ENCODE measurements around the gene DCLRE1B. TPM values are rescaled to one million over a fixed set of nuclear protein-coding genes. Genes with fewer than 3 reads are reported as not detected.
A peak's percentile ranks its signal among the peaks of the same experiment; 100 is the strongest.

DCLRE1B gene
- total and polyA plus RNA-seq, 2 experiments from 2014 or later, result 4.6 to 6.0 TPM

DNA sequence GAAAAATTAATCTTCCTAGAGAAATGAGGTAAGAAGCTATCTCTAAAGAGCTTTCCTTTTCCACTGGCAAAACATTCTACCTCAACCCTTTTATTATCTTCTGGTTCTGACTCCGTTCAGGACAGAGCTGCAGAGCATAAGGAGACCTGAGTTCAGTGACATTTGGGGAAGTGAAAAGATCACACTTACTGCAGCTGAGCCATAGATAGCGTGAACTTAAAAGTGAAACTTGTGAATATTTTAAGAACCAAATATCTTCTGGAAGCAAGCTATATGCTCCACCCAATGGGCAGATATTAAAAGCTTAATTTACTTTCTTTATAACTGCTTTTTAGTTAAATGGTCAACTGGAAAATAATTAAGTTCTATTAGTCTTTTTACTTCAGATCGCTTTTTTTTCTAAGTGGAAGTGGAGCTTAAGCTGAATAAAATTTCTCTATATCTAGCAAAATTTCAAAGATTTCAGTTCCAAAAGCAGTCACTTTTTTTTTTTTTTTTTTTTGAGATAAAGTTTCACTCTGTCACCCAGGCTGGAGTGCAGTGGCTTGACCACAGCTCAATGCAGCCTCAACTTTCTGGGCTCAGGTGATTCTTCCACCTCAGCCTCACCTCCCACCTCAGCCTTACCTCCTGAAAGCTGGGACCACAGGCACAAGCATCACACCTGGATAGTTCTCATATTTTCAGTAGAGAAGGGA, 45.5 kb upstream of the DCLRE1B start:
- no peaks in the 10 kb centered on the region for H3K4me1 ChIP-seq (ENCODE audit: insufficient read depth)
- TF ChIP-seq EZH2phosphoT487 (IDR thresholded peaks at IDR 0.05; ENCODE audit: low read depth, severe bottlenecking, unreplicated experiment) (no peak), EZH2 (IDR thresholded peaks at IDR 0.05; ENCODE audit: borderline replicate concordance) (no peak)
- TF ChIP-seq, protein P1, sequence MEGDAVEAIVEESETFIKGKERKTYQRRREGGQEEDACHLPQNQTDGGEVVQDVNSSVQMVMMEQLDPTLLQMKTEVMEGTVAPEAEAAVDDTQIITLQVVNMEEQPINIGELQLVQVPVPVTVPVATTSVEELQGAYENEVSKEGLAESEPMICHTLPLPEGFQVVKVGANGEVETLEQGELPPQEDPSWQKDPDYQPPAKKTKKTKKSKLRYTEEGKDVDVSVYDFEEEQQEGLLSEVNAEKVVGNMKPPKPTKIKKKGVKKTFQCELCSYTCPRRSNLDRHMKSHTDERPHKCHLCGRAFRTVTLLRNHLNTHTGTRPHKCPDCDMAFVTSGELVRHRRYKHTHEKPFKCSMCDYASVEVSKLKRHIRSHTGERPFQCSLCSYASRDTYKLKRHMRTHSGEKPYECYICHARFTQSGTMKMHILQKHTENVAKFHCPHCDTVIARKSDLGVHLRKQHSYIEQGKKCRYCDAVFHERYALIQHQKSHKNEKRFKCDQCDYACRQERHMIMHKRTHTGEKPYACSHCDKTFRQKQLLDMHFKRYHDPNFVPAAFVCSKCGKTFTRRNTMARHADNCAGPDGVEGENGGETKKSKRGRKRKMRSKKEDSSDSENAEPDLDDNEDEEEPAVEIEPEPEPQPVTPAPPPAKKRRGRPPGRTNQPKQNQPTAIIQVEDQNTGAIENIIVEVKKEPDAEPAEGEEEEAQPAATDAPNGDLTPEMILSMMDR (IDR thresholded peaks at IDR 0.05; ENCODE audit: poor library complexity), result no peak
- H4K20me1 ChIP-seq (ENCODE audit: insufficient read depth, poor library complexity, severe bottlenecking), result no peaks in the 10 kb centered on the region
- H3K27me3 ChIP-seq, result no peaks in the 10 kb centered on the region
- no peak for DNase-seq (ENCODE audit: low spot score)
- no peak overlapping the region for H3K4me2 ChIP-seq
- no peaks in the 10 kb centered on the region for H3K9me3 ChIP-seq (ENCODE audit: low read depth)
- no peak overlapping the region for H2AFZ ChIP-seq
- H3K9me2 ChIP-seq (replicated peaks; ENCODE audit: insufficient read depth), result no peaks in the 10 kb centered on the region
- no peak overlapping the region for H3K4me3 ChIP-seq
- no peak overlapping the region for H3K27ac ChIP-seq
- WGBS (ENCODE audit: low lambda C conversion rate, missing lambda C conversion rate), result 90% methylated on average over 3 of the region's 3 CpGs
- no peaks in the 10 kb centered on the region for H3K79me2 ChIP-seq
- no peaks in the 10 kb centered on the region for H3K36me3 ChIP-seq (replicated peaks; ENCODE audit: insufficient read depth, low read depth)

DNA sequence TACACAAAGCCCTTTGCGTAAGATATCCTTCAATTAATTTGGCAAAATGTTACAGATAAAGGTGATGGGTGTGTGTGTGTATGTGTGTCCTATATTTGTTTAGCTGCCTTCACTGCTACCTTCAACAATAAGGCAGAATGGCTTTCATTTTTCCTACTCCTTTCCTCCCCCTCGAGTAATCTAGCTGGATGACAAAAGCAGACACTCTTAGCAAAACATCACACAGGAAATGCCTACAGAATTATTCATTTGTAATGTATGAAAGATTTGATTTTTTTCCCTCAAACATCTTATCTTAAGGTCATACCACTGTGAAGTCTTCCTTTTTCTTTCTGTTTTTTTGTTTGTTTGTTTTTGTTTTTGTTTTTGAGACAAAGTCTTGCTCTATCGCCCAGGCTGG, 44.2 kb upstream of the DCLRE1B start:
- no peak overlapping the region for H3K4me2 ChIP-seq
- peak overlapping the region; percentile 46 for H2AFZ ChIP-seq
- H3K27me3 ChIP-seq, result no peaks in the 10 kb centered on the region
- TF ChIP-seq EZH2 (IDR thresholded peaks at IDR 0.05; ENCODE audit: borderline replicate concordance), result no peak
- no peak for TF ChIP-seq EZH2phosphoT487 (IDR thresholded peaks at IDR 0.05; ENCODE audit: low read depth, severe bottlenecking, unreplicated experiment)
- TF ChIP-seq, protein P1 (IDR thresholded peaks at IDR 0.05; ENCODE audit: poor library complexity), result no peak
- no peaks in the 10 kb centered on the region for H4K20me1 ChIP-seq (ENCODE audit: insufficient read depth, poor library complexity, severe bottlenecking)
- no peaks in the 10 kb centered on the region for H3K36me3 ChIP-seq (replicated peaks; ENCODE audit: insufficient read depth, low read depth)
- WGBS (ENCODE audit: low lambda C conversion rate, missing lambda C conversion rate), result 82% methylated on average over 3 of the region's 3 CpGs
- no peaks in the 10 kb centered on the region for H3K9me2 ChIP-seq (replicated peaks; ENCODE audit: insufficient read depth)
- H3K9me3 ChIP-seq (ENCODE audit: low read depth), result no peaks in the 10 kb centered on the region
- H3K4me1 ChIP-seq (ENCODE audit: insufficient read depth), result no peaks in the 10 kb centered on the region
- no peaks in the 10 kb centered on the region for H3K79me2 ChIP-seq
- no peak overlapping the region for H3K4me3 ChIP-seq
- no peak for DNase-seq (ENCODE audit: low spot score)
- no peak overlapping the region for H3K27ac ChIP-seq

DNA sequence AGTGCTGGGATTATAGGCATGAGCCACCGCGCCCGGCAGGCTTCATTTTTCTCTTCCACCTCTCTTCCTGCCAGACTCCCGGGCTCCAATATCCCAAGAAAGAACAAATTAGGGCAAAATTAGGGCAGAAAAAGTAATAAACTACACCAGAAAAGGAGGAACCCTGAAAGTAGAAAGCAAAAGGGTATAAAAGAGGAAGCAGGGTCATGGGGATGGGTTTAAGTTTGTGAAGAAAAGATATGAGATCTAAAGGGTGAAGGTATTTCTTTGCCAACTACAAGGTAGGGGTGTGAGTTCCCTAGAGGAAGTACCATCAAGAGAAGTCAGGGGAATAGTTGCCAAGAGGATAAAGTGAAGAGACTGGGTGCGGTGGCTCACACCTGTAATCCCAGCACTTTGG, 43.5 kb upstream of the DCLRE1B start:
- H3K9me3 ChIP-seq (ENCODE audit: low read depth), result no peaks in the 10 kb centered on the region
- no peaks in the 10 kb centered on the region for H3K27me3 ChIP-seq
- H3K4me3 ChIP-seq, result no peak overlapping the region
- H2AFZ ChIP-seq, result no peak overlapping the region
- H3K4me2 ChIP-seq, result no peak overlapping the region
- no peaks in the 10 kb centered on the region for H3K36me3 ChIP-seq (replicated peaks; ENCODE audit: insufficient read depth, low read depth)
- no peaks in the 10 kb centered on the region for H3K9me2 ChIP-seq (replicated peaks; ENCODE audit: insufficient read depth)
- no peak for DNase-seq (ENCODE audit: low spot score)
- no peaks in the 10 kb centered on the region for H3K4me1 ChIP-seq (ENCODE audit: insufficient read depth)
- no peaks in the 10 kb centered on the region for H3K79me2 ChIP-seq
- no peak overlapping the region for H3K27ac ChIP-seq
- 94% methylated on average over 5 of the region's 5 CpGs for WGBS (ENCODE audit: low lambda C conversion rate, missing lambda C conversion rate)
- no peaks in the 10 kb centered on the region for H4K20me1 ChIP-seq (ENCODE audit: insufficient read depth, poor library complexity, severe bottlenecking)
- no peak for TF ChIP-seq EZH2 (IDR thresholded peaks at IDR 0.05; ENCODE audit: borderline replicate concordance)
- TF ChIP-seq, protein P1 (IDR thresholded peaks at IDR 0.05; ENCODE audit: poor library complexity), result no peak
- no peak for TF ChIP-seq EZH2phosphoT487 (IDR thresholded peaks at IDR 0.05; ENCODE audit: low read depth, severe bottlenecking, unreplicated experiment)

Data from hepatocyte (in vitro differentiated cells).